Measurements from ENCODE around the gene PAK2. TPM values are rescaled to one million over a fixed set of nuclear protein-coding genes. Genes with fewer than 3 reads are reported as not detected.

Gene PAK2
- total RNA-seq, 2 experiments from 2014 or later, result 67.9 to 69.5 TPM

DNA sequence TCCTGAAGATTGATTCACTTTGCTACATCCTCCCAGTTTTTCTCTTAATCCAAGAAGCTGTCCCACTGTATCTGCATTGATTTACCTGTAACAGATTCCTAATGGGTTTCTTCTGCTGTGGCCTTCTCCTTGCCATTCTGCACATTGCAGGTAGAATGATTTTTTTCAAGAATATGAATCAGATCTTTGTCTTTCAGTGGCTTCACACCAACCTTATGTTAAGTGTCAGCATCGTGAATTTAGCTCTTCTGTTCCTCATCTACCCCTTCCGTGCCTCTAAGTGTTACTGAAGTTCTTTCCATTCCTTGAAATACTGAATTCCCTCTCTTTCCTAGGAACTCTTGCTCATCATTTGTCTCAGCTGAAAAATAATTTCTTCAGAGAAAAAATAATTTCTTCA lies 135.6 kb downstream of the PAK2 start:
- peaks cover 29% of the 10 kb centered on the region for H3K4me1 Mint-ChIP-seq
- no peak for DNase-seq
- H3K27ac Mint-ChIP-seq, result no peak overlapping the region
- H3K36me3 Mint-ChIP-seq, result peaks cover 2% of the 10 kb centered on the region
- no peaks in the 10 kb centered on the region for H3K9me3 Mint-ChIP-seq
- no peaks in the 10 kb centered on the region for H3K27me3 Mint-ChIP-seq
- H3K4me3 Mint-ChIP-seq, result no peak overlapping the region

Other genes starting within 250 kb of the PAK2 start
- gene RNF168, start 236.1 kb upstream of the PAK2 start, total RNA-seq, result 10 to 100 TPM; 24.5 to 27.1 TPM
- not detected for gene SMCO1, start 224.5 kb upstream of the PAK2 start, total RNA-seq
- gene WDR53, start 171.3 kb upstream of the PAK2 start, total RNA-seq, result 10 to 100 TPM; 27.3 to 27.5 TPM
- 10 to 100 TPM; 26.1 to 26.3 TPM for gene FBXO45, start 171.2 kb upstream of the PAK2 start, total RNA-seq
- gene NRROS, start 100.2 kb upstream of the PAK2 start, total RNA-seq, result 10 to 100 TPM; 21.2 to 22.0 TPM
- 1 to 10 TPM; 5.6 to 6.4 TPM for gene CEP19, start 27.6 kb upstream of the PAK2 start, total RNA-seq
- 10 to 100 TPM; 41.4 to 44.3 TPM for gene PIGX, start 27.5 kb upstream of the PAK2 start, total RNA-seq
- gene SENP5, start 128.1 kb downstream of the PAK2 start, total RNA-seq, result 10 to 100 TPM; 28.1 to 31.9 TPM
- gene NCBP2, start 202.7 kb downstream of the PAK2 start, total RNA-seq, result 100 to 1,000 TPM; 120 to 121 TPM
- under 1 TPM; 0.27 to 0.38 TPM for gene PIGZ, start 229.0 kb downstream of the PAK2 start, total RNA-seq

Data from activated naive CD8-positive, alpha-beta T cell treated with anti-CD3 and anti-CD28 coated beads for 36 hours (primary cell).